KG1 (cell line): ENCODE results near the gene PRKN.

Experiments used
- DNase-seq: peaks from one replicate; lab custom pipeline; 2025; lab: John Stamatoyannopoulos, UW

The PRKN gene

DNA sequence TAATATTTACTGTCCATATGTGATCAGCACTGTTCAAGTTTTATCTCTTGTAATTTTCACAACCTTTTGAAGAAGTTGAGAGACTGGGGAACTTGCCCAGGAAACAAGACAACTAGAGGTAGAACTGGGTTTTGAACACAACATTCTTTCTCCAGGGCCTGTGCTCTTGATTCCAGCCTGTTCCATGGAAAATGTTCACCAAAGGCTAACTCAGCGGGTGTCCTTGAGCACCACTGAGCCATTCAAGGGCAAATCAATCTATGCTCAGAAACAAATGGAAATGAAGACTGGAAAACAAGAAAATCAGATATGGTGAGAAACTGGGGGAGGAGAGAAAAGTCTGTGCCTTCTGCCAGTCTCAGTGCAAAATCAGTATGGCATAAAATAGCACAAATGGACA is 771.5 kb downstream of the PRKN start:
- no peak for DNase-seq

DNA sequence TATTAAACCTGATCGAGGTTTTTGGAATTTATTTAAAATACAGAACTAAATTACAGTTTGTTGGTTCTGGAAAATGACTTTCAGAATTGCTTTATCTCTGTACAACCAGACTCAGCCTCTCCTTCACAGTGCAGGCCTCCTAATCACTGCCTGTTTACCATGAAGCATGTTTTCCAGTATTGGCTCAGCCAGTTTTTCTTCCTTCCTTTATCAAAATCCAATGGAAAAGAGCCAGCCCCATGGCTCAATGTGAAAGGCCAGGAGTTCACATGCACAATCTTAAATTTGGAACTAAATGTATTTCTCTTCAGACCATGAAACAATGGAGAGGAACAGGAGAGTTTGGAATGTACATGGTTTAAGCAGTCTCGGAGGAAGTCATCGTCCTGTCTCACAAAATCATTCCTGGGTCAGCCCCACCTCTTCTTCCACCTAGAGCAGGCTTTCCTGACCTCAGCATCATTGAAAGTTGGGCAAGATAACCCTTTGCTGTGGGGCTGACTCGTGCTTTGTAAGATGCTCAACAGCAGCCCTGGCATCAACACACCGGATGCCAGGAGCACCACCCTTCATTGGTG is 772.8 kb downstream of the PRKN start:
- DNase-seq: no peak

DNA sequence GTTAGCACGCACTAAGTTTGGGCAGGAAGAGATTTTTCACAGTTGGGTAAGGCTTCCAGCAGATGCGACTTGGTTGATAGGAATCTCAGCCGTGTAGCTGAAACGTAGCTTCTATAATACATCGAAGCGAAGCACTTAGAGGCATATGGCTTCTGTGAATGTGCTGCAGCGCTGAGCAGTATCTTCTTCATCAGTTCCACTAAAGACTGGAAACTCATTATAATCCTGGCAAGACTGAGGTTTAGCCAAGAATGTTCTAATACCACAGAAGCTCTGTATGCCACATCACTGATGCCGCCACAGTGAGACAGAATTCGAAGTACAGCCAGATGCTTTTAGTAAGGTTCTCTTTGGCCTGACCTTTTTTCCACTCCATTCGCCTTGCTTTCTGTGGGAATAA is 773.5 kb downstream of the PRKN start:
- DNase-seq: no peak

DNA sequence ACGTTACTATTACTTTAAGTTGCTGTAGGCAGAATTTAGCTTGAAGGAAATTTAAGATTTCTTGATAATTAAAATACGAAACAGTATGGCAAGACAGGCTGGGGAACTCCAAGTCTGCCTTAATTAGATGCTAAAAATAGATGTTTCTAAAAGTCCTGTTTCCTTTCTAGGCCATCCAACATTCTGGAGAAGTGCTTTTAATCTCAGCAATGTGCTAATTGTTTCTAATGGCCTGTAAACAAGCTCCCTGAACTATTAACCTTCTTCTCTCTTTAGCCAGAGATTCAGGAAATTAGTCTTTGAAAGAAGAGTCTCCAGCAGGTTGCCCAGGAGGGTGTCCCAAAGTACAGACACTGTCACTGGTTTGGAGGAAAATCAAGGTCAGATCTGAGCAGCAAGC is 776.4 kb downstream of the PRKN start:
- DNase-seq: no peak

DNA sequence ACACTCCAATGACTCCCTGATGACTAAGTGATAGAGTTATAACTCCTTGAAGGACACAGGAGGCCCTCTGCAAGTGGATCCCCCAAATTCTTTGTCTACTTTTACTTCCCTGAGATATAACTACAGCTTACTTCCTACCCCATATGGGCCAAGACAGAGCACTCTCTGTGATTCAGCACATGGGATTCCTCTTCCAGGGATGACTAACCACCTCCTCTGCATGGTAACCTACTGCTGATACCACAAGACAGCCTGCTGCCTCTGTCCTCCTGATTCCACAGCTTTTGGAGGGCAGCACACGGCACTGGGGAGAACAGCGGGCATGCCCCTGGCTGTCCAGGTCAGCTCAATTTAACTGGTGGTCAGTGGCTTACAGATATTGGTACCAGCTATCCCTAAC is 778.0 kb downstream of the PRKN start:
- DNase-seq: no peak

DNA sequence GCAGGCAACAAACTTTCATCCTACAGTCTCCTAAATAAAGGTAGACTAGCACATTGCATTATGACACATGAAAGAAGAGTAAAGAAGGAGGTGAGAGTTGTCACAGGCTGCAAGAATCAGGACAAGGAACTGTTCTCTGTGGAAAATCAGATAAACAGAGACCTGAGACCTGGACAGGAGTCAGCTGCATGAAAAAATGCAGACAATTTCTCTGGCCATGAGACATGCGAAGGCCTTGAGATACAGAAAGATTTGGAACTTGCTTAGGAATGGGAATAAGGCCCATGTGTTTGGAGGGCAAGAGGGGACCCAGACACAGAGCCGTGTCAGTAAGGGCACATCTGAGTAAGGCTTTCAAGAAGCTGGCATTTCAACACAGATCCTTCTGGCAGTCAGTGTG is 779.1 kb downstream of the PRKN start:
- DNase-seq: no peak

DNA sequence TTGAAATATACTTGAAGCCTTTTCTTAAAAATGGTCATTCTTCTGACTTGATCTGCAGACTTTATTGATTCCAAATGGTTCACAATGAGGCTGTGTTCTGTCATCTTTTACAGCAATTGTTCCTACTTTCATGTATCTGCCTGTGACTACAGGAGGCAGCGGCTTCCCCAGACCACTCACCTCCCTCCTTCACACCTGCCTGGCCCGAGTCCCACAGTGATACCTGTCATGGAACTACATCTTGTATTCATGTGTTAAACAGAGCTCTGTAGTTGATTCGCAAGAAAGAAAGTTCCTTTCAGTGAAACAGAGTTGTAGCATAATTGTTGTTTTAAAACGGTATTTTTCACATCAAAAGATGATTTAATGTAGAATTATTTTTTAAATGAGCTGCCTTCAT is 780.2 kb downstream of the PRKN start:
- no peak for DNase-seq

DNA sequence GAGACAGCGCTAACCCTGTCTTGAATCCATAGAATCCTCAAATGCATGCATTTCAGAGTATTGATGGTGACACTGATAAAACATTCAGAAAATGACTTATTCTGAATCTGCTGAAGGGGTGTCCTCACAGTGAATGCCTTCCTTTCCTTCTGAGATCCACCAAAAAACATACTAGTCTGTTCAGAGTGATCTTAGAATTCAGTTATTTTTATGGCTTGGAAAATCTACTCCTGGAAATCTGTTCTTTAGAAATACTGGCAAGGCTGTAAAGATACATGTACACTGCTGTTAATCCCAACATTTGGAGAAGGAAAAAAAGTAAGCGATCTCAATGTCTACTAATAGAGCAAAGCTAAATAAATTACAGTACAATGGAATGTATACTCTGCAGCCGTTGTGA is 781.1 kb downstream of the PRKN start:
- DNase-seq: no peak

DNA sequence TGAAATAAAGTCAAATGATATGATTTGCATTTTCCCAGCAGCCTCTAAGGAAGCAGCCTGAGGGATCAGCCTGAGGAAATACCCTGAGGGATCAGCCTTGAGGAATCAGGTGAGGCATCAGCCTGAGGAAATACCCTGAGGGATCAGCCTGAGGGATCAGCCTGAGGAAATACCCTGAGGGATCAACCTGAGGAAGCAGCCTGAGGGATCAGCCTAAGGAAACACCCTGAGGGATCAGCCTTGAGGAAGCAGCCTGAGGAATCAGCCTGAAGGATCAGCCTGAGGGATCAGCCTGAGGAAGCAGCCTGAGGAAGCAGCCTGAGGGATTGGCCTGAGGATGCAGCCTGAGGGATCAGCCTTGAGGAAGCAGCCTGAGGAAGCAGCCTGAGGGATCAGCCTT is 784.0 kb downstream of the PRKN start:
- no peak for DNase-seq

DNA sequence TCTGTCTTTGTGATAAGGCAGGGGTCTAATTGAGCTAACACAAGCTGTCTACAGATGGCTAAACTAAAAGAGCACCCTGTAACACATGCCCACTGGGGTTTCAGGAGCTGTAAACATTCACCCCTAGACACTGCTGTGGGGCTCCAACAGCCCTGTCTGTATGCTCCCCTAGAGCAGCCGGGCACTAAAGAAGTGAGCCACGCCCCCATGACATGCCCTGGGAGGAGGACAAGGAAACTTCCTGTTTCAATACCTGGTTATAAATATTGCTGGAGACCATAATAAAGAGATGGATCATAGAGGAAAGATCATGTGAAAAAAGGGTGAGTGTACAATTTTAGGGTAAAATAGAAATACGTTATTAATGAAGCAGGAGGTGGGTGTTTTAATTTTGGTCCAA is 786.0 kb downstream of the PRKN start:
- no peak for DNase-seq

DNA sequence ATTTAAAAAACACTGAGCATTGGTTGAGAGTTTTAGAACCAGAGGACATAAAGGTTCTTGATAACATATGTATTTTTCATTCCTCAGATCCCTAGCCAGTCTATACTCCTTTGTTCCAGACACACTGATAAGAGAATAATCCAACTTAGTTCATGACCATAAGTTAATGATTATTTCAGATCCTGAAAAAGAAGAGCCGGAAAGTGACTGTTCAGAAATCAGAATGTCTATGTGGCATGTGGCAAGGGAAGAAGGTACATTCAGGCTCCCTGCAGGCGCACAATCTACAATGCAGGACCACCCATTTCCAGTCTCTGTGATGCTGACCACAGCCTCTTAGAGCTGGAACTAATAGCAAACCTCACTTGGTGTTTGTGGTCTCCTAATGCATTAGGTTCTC is 787.0 kb downstream of the PRKN start:
- no peak for DNase-seq

DNA sequence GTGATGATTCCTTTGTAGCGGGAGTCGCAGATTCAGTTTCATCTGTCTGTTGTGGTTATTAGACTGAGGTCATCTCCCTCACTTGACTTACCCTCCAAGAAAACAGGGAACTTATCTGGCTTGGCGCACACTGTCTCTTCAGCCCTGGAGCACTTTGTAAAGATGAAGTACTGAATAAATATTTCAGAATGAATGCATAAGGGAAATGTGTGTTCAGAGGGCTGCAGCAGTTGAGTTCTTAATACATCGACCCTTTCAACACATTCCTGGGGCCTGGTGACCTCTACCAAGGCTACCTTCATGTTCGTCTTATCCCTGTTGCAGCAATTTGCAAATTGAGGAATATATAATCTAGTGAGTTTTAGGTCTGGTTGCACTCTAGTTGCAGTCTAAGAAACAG is 801.2 kb downstream of the PRKN start:
- DNase-seq: no peak

DNA sequence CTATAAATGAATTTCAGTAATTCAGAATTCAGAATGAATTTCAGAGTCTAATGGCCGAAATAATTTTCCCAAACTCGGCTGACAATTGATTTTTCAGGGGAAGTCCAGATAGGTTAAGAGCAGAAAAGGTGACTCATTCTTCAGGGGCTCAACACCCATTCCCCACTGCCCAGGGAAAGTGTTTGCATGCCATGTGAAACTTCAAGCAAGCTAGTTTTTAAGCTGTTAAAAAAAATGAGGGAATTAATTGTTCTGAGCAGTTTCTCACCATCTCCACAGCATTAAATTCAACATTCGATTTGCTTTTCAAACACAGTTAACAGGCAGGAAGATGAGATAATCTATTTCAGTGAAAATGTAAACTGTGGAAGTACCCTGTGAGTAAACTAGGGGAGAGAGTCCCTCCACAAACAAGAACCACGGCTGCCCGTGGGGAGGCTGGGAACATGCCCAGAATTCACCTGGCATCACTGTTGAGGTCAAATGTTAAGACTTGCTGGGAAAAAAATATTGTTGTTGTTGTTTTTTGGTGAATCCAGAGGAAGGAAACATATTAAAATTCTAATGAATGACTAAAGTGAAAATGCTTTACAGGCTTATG is 803.0 kb downstream of the PRKN start:
- DNase-seq: no peak

DNA sequence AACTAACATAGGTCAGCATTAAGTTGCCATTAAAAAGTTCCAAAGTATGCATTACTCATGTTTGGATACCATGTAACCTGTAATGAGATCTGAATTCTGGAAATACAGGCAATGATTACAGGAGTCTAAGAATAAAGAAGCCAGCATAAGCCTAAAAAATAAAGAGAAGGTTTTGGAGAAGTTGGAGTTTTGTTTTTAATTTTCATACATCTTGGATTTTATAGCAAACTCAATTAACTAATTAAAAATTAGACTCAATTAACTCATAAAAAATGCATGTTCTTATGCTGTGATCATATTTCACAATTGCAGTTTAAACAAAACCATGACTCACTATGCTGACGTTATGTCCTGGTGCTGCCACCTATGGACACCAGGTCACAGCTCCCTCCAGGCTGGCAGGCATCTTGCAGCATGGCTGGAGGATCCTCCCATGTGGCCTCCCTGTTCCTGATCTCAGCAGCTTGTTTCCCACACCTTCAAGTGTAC is 804.9 kb downstream of the PRKN start:
- DNase-seq: no peak

DNA sequence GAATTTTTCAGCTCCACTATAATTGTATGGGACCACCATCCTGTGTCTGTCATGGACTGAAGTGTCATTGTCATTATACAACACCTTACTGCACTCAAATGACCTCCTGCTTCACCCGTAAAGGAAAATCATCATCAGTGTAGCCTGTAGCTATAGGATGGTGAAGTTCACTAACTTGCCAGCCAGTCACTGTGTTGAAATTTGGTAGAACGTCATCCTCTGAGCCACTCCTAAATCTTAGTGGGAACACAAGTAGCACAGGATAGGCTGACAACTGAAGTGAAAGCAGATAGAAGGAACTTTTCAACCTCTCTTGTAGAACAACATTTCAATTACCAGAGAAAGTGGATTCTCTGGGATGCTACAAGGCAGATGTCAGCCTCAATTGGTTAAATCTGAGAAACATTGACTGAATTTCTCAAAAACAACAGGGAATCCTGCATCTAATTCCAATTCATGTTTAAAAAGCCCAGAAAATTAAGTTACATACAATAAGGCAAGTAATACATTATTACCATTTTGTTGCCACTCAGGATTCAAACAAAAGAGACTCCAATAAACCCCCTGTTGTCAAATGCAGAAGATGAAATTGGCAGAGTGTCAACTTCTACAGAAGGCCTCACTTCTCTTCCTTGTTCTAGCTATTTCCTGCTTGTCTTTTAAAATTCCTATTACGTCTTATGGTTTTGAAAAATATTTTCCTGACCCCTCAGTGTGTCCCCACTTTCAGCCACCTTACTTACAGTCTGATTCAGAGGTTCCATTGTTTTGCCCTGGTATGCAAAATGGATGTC is 805.8 kb downstream of the PRKN start:
- DNase-seq: no peak

DNA sequence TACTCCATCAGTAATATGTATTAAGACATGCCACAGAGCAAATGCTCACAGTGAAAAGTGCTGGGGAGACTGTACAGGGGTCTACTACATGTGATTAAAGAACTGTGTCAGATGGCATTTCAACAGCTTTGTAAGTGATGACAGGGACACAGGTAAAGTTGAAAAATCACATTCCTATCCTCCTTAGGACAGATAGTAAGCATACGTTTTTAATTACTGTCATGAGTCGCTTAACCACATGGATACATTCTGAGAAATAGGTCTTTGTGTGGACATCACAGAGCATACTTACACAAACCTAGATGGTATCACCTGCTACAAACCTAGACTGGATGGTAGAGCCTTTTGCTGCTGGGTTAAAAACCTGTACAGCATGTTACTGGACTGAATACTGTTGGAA is 807.9 kb downstream of the PRKN start:
- DNase-seq: no peak

DNA sequence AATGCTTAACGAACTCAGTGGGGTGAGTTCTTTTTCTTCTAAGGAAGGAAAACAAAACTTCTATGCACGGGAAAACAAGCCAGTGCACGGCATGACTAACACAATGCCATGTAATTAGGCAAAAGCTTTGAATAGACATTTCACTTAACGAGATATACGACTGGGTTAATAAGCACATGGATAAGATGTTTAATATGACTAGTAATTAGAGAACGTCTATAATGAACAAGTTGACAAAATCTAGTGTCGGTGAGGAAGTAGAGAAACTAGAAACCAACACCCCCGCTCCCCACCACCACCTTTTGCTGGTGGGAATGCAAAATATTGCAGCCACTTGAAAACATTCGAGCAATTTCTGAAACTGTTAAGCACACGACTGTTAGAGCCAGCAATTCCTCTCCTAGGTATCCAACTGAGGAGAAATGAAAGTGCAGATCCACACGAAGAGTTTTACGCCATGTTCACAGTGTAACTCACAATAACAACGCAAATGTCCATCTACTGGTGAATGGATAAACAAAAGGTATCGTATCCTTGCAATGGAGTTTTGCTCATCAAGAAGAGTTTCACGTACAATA is 808.8 kb downstream of the PRKN start:
- DNase-seq: no peak

DNA sequence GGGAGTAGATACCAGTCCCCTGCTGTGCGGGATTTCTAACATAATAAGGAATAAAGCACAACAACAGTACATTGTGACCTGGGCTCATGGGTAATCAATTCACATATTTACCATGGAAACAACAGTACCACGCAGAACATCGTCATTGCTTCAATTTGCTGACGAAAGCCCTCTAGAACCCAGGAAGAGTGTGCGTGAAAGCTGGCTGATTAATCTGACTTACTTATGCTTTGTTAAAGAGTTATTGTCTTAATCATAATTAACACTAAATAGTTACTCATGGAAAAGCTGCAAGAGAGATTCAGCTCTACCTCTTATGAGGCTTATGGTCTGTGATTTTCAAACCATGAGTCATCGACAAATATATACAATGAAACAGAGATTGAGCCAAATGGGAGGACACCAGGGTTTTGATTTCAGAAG is 809.4 kb downstream of the PRKN start:
- no peak for DNase-seq

DNA sequence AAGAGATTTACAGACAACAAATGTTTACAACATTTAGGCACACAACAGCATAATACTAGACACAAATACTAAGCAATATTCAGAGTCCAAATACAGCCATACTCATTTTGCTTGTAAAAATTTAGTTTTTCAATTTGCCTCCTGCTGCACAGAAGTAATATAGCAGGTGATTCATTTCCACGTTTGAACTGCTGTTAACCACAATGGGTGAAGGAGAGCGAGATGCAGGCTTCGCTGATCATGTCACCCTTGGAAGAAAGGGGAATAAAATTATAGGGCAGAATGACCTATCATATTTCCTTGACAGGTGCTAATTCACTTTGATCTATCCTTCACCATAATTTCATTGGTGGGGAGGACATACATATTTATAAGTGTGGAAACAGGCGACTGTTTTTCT is 809.9 kb downstream of the PRKN start:
- DNase-seq: no peak

DNA sequence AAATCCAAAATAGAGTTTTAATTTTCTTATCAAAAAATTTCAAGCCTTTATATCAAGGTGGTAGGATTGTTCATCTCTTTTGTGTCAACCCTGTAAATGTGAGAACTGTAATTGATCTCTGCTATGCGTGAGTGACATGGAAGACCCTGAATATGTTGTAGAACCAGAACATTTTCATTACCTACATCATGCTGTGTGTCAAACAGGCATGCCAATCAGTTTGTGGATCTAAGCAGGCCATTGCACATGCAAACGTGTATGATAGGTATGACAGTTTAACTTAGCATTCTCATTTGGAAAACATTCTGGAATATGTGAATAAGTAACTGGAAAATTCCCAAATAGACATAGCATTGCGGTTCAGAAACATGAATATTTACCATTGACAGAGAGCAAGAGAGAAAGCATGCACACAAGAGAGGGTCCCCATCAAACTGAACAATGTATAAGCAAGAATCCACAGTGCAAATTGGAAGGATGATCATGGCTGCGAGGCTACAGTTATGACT is 812.1 kb downstream of the PRKN start:
- DNase-seq: no peak

DNA sequence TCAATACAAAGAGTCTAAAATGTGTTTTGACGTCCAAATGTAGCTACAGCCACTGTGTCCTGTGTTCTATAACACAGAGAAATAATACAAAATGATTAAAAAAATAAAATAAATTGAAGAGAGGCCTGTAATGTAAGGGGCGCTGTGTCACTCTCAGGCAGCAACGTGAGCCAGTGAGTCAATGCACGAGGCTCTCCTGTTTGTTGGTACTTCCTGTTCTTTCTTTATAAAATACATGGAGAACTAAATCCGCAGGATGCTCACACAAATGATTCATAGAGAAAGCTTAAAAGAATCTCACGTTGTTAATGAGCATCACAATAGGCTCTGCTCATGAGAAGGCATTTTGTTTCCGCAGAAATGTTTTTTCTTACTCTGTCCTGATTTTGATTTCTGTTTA is 818.7 kb downstream of the PRKN start:
- no peak for DNase-seq

DNA sequence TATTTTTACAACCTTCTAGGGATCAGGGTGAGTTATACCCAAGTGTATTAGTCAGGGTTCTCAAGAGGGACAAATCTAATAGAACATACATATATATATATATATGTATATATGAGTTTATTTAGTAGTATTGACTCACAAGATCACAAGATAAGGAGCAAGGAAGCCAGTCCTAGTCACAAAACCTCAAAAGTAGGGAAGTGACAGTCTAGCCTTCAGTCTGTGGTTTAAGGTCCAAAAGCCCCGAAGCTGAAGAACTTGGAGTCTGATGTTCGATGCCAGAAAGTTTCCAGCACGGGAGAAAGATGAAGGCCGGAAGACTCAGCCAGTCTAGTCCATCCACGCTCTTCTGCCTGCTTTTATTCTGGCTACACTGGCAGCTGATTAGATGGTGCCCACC is 821.0 kb downstream of the PRKN start:
- no peak for DNase-seq
